HL-60/S4 (cell line): ENCODE results near the gene MAML1.
"Not testable (repeated sequence)": the region's sequence is repeated elsewhere in the genome, so short reads cannot be mapped to it uniquely, and the experiment has no call there.

ENCODE experiments used
- in situ Hi-C: fragments of 300-500 bp; cut with MboI; formaldehyde crosslinking; loops from 2 replicates; pipeline ENCODE4 v1.14.3; 2022; ENCODE audit warnings: low sequenced_read_pairs

The MAML1 gene

GRCh38 chr5:179733772-179734126 lies 1.1 kb downstream of the MAML1 start:
- in situ Hi-C loops = no loop called here

- in situ Hi-C loops = no loop called here
Observed at GRCh38 chr5:179734536-179735164, 2.0 kb downstream of the MAML1 start.

- in situ Hi-C loops = no loop called here
Observed at GRCh38 chr5:179738742-179739141, 6.1 kb downstream of the MAML1 start.

GRCh38 chr5:179744106-179744505 lies 11.5 kb downstream of the MAML1 start:
- in situ Hi-C loops = not testable (repeated sequence)

GRCh38 chr5:179746872-179747271 lies 14.2 kb downstream of the MAML1 start:
- in situ Hi-C loops = no loop called here

- in situ Hi-C loops = no loop called here
Observed at GRCh38 chr5:179747811-179748210, 15.2 kb downstream of the MAML1 start.

GRCh38 chr5:179749857-179750508 lies 17.4 kb downstream of the MAML1 start:
- in situ Hi-C loops = no loop called here

- in situ Hi-C loops = no loop called here
Observed at GRCh38 chr5:179753971-179754370, 21.3 kb downstream of the MAML1 start.

GRCh38 chr5:179755022-179755421 lies 22.4 kb downstream of the MAML1 start:
- in situ Hi-C loops = no loop called here

- in situ Hi-C loops = no loop called here
Observed at GRCh38 chr5:179758955-179759354, 26.3 kb downstream of the MAML1 start.

- in situ Hi-C loops = no loop called here
Observed at GRCh38 chr5:179759581-179760551, 27.2 kb downstream of the MAML1 start.

- in situ Hi-C loops = no loop called here
Observed at GRCh38 chr5:179762079-179762780, 29.6 kb downstream of the MAML1 start.

GRCh38 chr5:179762781-179763176 lies 30.2 kb downstream of the MAML1 start:
- in situ Hi-C loops = no loop called here

GRCh38 chr5:179763215-179763945 lies 30.8 kb downstream of the MAML1 start:
- in situ Hi-C loops = no loop called here

GRCh38 chr5:179764056-179764455 lies 31.4 kb downstream of the MAML1 start:
- in situ Hi-C loops = no loop called here

GRCh38 chr5:179765400-179765799 lies 32.8 kb downstream of the MAML1 start:
- in situ Hi-C loops = no loop called here

GRCh38 chr5:179766021-179766725 lies 33.6 kb downstream of the MAML1 start:
- in situ Hi-C loops = no loop called here

- in situ Hi-C loops = no loop called here
Observed at GRCh38 chr5:179766726-179767455, 34.3 kb downstream of the MAML1 start.

- in situ Hi-C loops = no loop called here
Observed at GRCh38 chr5:179767496-179768100, 35.0 kb downstream of the MAML1 start.
